TTC549 (cell line): ENCODE data around the gene KRT83.

ENCODE experiments used
- FAIRE-seq: peaks from 2 replicates; lab custom pipeline; 2012; peaks lifted over from hg19 to GRCh38; lab: Jason Lieb, UNC

Gene KRT83

DNA sequence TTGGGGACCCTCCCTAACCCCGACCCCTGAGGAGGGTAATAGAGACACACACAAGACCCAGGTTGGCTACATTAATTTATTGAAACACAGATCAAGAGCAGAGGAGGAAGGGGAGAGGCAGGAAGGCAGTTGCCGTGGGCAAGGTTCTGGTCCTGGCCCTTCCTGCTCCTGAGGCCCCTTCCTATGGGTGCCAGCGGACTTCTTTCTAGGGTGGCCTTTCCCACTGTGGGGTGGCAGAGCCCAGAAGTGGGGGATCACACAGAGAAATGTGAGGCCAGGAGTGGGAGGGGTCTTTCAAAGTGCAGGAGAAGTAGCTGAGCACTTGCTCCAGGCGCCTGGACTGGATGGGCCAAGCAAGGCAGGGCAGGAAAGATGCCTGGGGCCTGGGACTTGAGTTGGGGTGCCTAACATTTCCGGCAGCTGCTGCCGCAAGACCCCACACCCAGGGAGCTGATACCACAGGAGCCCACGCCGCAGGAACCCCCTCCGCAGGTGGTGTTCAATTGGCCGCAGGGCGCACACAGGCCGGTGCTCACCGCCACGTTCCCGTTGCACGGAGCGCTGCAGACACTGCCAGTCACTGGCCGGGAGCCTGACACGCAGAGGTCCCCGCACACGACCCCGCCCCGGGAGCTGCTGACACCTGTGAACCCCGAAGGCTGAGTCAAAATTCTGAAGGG is 35.2 kb downstream of the KRT83 start:
- FAIRE-seq = no peak

DNA sequence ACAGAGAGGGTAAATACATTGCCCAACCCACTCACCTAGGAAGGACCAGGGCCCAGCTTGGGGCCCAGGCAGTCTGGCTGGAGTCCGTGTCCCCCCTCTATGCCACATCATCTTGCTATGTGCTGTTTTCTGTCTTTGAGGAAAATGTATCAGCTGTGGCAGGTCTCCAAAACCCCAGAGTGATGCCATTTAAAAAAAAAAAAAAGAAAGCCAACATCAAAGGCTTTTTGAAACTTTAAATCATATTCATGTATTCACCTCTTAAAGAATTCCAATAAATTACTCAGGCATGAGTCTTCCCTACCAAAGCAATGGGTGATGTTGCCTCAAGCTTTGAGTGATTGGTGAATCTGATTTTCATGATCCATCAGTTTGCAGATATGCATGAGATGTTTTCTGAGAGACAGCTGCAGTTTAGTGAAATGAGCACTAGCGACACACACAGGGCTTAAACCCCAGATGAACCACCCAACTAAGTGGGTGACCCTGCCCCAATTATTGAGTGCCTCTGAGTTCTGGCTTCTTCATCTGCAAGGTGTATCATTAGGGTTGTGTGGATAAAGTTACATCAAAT is 35.9 kb downstream of the KRT83 start:
- FAIRE-seq = no peak

DNA sequence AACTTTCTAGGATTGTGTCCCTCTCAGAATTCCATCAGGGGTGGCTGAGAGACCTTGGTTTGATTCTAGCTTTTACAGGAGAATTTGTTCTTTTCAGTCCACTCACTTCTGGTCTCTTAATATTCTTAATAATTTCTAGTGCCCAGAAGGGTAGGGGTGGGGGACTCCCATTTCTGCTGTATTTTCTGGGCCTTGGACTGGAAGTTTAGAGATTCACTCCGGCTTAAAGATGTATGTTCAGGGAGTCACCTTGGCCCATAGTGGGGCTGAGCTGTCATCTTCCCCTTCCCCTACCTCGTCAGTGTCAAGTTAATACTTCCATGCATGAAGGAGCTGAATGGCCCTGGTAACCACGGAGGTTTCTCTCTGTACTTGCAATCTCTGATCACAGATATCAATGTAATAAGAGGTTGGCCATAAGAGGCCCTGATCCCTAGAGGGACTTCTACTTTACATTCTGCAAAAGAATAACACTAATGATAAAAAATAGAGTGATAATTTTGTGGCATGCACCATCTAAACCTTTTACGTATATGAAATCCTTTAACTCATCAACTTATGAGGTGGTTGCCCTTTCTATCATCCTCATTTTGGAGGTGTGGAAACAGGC is 36.5 kb downstream of the KRT83 start:
- FAIRE-seq = no peak

DNA sequence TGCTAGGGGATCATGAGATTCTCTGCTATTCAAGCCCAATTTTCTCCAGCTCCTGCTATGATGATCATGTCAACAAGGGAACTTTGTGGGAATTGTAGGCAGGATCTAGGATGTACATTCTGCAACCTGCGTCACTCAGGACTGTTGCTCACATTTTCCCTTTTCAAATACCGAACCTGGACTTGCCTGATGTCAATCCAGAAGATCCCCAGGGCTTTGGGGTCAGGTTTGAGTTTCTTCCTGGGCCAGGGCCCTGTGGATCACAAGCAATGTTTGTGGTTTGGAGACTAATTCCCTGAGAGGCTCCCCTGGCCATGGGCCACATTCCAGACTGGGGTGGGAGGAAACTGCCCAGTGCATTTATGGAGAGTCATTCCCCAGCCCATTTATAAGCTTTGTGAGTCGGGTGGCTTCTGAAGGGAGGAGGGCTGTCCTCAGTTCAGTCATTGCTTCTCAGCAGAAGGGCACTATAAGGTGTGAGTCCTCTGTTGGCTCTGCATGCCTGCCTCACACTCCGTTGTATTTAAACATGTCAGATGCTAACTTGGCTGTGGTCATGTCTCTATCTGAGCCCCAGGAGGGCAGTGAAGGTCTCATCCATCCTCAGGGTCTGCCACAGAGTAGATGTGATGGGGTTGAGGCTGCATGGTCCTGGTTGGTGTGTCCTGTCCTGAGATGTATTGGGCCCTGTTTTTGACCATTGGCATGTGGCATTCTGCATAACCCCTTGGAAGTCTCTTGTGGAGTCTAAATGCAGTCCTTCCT is 40.2 kb downstream of the KRT83 start:
- no peak for FAIRE-seq

DNA sequence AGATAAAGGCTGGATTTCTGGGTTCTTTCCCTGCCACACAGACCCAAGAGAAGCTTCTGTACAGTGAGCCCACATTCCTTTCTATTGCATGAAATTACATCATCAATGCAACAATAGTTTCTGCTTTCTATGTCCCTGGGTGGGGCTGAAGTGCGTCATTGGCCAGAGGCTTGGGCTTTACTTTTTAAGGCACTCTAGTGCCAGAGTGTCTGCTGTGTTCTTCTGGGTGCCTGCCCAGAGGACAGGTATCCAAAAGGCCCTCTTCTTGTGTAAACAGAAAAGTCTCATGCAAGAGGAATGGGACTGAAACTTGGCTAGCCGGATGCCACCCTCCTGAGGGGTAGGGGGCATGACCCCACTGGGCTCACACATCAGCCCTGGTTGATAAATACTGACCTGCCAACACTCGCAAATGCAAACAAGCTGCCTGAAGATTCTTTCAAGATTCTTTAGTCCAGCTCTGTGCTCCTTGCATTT is 40.8 kb downstream of the KRT83 start:
- FAIRE-seq = no peak

DNA sequence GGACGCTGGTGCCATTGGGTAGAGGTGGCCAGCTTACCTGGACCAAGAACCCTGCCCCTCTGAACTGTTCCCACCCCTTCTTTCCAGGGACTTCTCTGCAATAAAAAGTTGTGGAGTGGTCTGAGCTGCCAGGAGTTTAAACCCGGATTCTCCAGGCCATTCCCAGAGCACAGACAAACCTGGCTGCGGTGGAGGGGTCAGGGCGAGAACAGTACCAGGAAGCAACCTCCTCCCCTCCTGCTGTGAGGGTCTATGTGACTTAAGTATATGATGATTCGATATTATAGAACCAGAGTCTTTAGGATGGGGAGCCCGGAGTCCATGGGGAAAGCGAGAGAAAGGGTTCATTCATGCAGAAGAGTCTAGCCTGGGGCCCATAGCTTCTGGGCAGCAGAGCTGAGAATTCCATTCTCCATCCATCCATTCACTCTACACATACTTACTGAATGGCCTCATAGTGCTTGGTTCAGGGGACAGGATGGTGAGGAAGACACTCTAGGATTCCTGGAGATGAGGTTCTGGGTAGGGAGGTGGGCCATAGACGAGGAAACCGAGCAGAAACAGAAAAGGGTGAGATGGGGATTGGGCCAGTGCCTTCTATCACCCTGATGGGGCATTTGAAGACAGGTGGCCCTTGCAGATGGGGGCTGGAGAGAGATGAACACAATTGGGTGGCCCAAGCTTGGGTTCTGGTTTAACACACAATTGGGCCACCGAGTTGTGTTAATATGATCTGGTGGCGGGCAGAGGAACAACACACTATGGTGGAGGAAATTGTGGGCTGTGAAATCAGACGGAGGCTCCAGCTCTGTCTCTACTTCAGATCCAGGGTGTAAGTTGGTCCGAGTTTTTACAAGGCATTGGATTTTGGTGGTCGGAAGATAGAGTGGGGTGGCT is 41.5 kb downstream of the KRT83 start:
- no peak for FAIRE-seq

DNA sequence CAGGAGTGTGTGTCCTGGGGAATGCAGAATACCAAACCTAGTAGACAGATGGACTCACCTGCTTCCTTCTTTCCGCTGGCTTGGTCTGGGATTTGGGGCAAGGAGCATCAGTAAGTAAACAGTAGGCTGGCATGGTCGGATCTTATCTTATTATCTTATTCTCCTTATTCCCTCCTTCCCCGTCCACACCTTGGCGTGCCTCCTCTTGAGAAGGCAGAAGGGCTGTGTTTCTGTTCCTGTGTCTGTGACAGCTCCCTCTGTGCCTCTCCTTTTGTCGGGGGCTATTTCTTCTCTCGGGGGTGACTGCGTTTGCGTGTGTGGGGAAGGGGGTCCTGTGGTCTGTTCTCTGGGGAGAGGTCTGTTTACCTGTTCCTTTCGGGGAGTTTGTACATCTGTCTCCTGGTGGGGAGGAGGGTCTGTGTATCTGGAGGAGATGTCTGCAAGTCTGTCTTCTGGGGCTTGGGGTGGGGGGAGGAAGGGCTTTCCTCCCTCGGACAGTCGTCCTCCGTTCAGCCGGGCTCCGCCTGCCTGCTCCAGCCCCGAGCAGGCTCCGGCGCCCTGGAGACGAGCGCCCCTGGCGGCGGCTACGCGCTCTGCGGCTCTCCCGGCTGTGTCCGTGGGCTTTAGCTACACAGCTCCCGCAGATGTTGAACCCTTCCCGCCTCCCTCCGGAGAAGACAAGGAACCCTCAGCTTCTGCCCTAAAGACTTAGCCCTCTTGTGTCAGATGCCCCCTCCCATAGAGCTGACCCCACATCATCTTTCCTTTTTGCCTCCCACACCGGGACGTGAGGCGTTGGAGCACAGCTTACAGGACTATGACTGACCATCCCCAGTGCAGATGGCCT is 42.4 kb downstream of the KRT83 start:
- no peak for FAIRE-seq

DNA sequence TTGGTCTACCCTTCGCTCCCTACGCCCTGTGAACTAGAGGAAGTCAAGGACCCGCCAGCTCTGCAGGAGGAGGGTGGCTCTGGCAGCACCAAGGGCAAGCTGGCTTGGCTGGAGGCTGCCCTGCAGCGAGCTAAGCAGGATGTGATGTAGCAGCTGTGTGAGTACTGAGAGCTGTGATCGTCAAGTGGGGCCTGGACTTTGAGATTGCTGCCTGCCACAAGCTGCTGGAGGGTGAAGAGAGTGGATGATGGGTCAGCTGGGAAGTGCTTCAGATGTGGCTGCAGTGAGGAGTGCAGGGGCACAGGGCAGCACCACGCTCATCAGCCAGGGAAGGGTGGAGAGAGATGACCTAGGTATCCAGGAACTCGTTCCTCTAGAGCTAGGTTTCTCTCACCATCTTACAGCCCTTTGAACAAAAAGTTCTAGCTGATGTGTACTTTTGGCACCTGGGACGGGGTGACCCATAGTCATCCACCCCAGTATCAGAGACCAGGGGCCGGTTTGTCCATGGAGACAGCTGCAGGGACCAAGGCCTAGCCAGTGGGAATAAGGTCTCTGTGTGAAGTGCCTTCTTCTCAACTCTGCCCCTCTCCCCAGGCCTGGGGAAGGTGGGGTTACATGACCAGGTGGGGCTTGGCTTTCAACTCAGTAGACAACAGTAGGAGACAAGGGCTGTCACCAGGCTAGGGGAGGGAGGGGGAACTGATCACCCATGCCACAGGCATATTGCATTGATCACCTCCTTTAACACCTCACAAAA is 43.5 kb downstream of the KRT83 start:
- no peak for FAIRE-seq

DNA sequence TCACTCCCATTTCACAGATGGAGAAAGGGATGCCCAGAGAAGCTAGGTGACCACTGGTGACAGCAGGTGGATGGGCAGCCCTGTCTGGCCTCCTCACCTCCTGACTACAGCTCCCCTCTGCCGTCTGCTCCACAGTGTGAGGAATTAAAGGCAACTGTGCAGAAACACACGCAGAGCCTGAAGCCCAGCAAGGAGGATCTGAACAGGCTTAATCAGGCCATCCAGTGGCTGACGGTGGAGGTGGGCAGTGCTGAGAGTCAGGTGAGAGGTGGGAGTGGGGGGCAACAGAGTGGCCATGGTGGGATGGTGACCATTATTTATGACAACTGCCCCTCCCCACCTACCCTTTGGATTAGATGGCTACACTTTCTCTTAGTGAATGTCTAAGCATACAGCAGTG is 45.5 kb downstream of the KRT83 start:
- FAIRE-seq = no peak

DNA sequence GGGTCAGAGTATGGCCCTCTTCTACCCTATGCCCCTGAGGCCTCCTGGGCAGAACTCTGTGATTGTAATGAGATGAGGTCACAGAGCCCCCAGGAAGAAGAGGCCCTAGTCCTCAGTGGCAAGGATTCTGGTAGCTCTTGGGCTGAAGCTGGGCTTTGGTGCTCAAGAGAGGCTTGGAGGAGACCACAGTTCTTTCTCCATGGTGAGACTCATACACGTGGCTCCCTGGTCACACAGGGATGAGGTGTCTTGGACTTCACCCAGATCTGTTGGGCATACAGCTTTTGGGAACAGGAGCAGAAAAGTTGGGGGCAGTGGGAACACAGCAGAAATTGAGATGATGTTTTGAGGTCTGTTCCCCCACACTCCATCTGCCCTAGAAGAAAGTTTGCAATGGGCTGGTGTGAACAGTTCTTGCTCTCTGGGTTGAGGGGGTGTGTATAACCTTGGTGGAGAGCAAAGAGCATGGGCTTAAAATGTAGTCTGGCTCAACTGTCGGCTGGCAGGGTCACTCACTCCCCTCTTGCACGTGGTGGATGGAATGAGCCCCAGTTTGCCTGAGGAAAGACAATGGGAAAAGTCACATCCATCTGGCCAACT is 46.6 kb downstream of the KRT83 start, which contains the start of gene KRT86:
Gene KRT86 (plus strand): TSS at position 125 of the 600 bp plus-strand sequence. CDS start 27,272 bp downstream, outside the sequence.
- FAIRE-seq = no peak

DNA sequence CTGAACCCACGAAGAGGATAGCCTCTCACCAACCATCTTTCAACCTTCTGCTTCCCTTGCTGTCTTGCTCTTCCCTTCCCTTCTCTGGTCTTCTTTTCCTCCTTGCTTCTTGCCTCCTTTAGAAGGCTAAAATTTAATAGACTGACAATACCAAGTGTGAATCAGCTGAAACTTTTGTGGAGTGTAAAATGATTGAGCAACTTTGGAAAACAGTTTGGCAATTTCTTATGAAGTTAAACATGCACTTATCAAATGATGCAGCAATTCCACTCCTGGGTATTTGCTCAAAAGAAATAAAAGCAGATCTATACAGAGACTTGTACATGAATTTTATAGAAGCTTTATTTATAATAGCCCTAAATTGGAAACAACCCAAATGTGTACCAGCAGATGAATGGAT is 50.0 kb downstream of the KRT83 start:
- no peak for FAIRE-seq

DNA sequence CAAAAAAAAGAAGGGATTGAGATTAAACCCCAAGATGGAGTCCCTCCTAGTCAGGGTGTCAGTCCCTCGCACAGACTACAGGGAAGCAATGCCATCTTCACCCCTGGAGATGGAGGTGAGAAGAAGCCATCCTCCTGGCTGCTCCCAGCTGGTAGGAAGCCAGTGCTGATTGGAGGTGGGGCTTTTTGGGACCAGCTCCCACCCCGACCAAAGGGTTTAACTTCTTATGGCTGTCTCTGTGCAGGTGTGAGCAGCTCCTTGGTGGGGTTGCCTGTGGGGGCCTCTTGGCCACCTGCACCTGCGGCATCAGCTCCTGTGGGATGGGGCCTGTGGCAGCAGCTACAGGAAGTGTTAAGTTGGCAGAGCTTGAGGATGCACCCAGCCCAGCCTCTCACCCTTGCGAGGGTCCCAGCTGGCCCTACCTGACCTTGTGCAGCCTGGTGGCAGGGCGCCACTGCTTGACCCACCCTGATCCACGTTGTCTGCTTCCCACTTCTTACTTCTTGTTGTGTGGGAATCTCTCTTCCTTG is 50.6 kb downstream of the KRT83 start:
- FAIRE-seq = no peak

DNA sequence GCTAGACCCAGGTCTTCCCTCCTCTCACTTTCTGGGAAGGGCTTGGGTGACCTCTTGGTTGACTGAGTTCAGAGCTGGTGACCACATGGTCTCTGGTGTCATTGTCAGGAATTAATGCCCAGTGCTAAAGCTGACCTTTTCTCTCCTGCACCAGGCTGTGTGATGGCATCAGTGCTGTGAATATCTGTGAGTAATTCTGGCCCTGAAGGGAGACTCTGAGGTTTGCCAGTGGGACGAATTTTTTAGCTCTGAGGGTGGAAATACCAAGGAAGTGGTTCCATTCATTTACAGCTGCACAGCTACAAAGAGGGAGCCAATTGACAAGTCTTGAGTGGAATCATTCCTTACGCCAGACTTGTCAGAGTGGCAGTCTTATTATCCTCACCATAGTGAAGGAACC is 53.0 kb downstream of the KRT83 start:
- no peak for FAIRE-seq

DNA sequence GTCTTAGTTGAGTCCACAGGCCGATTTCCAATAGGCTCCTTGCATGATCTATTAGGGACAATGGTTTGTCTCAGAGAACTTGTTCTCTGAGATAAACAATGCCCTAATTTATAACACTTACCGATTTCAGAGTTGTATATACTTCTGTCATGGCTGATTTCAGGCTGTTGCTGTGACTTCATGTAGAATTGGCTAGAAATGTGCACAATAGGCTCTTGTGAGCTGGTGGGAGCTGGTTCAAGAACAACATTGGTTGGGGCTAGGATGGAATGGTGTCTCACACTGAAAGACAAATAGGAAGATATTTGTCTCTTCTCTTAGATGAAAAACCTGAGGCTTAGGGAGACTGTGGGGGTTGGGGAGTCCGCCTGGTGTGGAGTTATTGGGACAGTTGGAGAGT is 53.5 kb downstream of the KRT83 start:
- no peak for FAIRE-seq

DNA sequence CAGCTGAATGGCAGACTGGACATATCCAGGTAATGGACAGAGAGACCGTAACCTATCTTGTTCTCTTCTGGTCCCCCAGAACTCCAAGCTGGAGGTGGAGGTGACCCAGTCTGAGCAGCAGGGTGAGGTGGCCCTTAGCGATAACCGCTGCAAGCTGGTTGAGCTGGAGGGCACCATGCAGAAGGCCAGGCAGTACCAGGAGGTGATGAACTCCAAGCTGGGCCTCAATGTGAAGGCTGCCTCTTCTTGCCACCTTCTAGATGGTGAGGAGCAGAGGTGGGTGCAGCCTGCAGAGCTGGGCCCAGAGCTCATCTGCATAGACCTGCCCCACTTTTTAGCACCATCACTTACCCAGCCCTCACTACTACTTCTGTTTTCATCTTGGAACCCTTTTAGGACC is 53.9 kb downstream of the KRT83 start:
- FAIRE-seq = no peak

DNA sequence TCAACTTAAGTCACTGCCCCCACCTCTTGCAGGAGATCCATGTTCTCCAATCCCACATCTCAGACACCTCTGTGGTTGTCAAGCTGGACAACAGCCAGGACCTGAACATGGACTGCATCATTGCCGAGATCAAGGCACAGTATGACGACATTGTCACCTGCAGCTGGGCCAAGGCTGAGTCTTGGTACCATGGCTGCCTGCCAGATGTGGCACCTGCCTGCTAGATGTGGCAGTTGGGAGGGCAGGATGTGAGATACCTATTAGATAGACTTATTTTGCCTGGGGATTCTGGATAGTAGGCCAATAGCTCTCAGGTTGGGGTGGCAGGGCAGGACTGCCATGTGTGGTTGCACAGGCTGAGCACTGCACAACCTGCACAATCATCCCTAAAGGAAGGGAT is 54.7 kb downstream of the KRT83 start:
- no peak for FAIRE-seq

DNA sequence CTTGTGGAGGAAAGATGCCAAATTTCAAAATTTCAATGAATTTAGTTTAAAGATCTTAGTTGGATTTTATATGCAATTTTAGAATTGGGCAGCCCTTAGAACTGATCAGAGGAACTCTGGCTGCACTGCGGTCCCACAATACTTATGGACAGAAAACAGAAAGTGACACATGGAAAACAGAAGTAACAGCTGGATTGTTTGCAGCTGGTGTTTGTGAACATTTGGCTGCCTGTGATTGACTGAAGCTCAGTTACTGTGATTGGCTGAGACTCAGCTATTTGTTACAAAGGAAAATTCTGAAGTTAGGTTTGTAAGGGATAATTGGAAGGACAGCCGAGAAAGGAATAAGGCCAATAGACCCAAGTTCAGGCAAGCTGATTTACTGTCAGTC is 56.8 kb downstream of the KRT83 start:
- no peak for FAIRE-seq
